ENCODE results near the gene ZNF554. TPM values are rescaled to one million over a fixed set of nuclear protein-coding genes. Genes with fewer than 3 reads are reported as not detected.

ZNF554 gene
- total RNA-seq, 1 donor: 4.8 TPM

- DNase-seq (ENCODE audit: low read depth in 2 of 3, low spot score in 2 of 3): no peak
Measured at GRCh38 chr19:2806736-2807378, 12.8 kb upstream of the ZNF554 start.

GRCh38 chr19:2807379-2808128, 12.1 kb upstream of the ZNF554 start:
- no peak for DNase-seq (ENCODE audit: low read depth in 2 of 3, low spot score in 2 of 3)

DNA sequence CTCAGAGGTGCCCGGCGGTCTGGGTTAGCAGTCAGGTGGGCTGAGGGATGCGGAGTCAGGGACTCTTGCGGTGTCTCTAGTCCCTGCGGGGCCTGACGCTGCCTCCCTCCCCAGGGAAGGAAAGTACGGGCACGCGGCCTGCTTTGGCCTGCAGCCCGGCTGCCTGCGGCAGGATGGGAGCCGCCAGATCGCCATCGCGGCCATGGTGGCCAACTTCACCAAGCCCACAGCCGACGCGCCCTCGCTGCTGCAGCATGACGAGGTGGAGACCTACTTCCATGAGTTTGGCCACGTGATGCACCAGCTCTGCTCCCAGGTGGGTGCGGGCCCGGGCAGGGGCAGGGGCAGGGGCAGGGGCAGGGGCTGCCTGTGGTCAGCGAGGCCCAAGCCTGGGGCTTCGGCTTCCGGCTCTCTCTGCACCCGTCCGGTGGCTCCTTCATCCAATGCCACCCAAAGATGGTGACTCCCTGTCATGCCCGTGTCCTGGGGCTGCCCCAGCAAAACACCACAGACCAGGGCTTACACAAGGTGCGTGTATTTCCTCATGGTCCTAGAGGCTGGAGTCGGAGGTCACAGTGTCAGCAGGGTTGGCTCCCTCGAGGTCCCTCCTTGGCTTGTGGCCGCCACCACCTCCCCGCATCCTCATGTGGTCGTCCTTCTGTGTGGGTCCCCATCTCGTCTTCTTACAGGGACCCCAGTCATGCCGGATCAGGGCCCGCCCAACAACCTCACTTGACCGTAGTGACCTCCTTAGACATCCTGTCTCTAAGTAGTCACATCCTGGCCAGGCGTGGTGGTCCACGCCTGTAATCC, 11.3 kb upstream of the ZNF554 start:
- DNase-seq (ENCODE audit: low read depth in 2 of 3, low spot score in 2 of 3): no peak

DNA sequence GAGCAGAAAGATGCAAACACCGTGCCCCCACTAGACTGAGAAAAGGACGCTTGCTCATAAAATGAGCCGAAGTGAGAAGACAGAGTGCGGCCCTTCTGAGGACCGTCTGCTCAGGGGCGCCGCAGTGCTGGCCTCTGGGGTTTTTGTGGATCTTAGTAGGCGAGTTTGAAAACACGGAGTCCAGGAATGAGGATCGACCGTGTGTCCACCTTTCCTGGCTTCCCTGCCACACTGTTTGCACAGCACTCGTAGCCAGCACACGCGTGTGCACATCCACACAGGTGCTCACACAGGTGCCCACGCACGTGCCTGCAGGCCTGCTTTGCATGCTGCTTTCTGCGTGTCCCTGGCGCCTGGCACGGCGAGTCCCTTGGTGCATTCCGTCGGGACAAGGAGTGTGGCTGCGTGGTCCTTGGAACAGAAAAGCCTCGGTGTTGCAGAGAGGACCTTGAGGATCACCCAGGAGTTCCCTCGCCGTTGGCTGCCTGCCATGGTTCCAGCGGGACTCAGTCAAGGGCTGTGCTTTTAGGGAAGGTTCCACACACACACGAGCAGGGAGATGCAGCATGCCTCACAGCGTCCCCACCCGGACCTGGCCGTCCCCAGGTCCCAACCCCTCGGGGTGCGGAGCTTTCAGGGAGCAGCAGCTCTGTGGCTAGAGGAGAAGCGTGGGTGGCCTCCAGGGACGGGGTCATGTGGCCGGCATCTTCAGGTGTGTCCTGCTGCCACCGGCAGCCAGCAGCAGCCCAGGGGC, 10.1 kb upstream of the ZNF554 start:
- DNase-seq (ENCODE audit: low read depth in 2 of 3, low spot score in 2 of 3): no peak

DNA sequence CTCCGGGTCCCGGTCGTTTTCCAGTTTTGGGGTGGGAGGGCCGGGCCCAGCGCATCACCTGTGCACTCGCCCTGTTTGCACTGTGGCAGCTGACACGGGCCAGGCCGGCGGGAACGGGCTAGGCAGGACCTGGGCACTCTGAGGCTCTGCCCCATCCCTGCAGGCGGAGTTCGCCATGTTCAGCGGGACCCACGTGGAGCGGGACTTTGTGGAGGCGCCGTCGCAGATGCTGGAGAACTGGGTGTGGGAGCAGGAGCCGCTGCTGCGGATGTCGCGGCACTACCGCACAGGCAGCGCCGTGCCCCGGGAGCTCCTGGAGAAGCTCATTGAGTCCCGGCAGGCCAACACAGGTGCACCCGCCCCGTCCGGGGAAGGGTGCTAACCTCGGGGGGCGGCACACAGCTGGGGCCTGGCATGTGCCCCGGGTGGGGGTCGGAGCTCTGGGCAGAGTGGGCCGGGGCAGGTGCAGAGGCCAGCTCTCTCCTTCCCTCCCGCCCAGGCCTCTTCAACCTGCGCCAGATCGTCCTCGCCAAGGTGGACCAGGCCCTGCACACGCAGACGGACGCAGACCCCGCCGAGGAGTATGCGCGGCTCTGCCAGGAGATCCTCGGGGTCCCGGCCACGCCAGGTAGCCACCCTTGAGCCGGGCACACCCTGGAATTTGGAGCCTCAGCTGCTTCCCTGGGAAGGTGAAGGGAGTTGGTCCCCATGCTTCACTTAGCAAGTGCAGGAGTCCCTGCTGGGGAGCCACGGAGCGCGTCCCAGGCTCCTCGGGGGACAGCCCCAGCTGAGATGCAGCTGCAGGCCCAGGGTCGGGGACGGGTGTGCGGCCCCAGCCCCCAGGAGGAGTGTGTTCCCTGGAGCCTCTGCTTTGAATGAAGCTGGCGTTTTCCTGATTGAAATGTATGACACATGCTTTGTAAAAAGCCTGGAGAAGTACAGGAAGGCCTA, 9.3 kb upstream of the ZNF554 start:
- no peak for DNase-seq (ENCODE audit: low read depth in 2 of 3, low spot score in 2 of 3)

- DNase-seq (ENCODE audit: low read depth in 2 of 3, low spot score in 2 of 3): no peak
Measured at GRCh38 chr19:2811221-2811722, 8.4 kb upstream of the ZNF554 start.

- DNase-seq (ENCODE audit: low read depth in 2 of 3, low spot score in 2 of 3): no peak
Measured at GRCh38 chr19:2811735-2812413, 7.8 kb upstream of the ZNF554 start.

DNA sequence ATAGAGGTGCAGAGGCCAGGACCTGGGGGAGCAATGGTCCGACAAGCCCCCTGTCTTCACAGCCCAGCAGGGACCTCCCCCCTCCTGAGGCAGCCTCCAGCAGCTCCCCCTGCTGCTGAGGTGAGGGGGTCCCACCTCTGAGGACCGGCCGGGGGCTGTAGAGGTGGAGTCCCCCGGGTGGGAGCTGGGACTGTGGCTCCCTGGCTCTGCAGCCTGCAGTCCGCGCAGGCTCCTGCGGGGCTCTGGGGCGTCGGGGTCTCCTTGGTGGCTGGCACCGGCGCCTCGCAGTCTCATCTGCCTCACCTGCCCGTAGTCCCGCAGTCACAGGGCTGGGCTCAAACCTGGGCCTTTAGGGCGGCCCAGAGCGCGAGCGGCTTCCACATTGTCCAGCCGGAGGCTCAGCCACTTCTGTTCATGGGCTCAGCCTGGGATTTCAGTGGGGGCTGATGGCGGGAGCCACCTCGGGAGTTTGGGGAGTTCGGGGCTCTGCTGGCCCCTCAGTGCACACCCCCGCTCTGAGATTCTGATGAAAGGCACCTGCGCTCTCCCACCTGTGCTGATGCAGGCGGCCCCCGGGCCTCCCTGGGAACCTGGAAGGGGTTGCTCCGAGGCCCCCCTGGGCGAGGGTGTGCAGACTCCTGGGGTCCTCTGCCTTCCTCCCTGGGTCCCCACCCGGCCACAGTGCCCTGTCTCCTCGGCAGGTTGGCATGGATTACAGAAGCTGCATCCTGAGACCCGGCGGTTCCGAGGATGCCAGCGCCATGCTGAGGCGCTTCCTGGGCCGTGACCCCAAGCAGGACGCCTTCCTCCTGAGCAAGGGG, 7.0 kb upstream of the ZNF554 start:
- no peak for DNase-seq (ENCODE audit: low read depth in 2 of 3, low spot score in 2 of 3)

DNA sequence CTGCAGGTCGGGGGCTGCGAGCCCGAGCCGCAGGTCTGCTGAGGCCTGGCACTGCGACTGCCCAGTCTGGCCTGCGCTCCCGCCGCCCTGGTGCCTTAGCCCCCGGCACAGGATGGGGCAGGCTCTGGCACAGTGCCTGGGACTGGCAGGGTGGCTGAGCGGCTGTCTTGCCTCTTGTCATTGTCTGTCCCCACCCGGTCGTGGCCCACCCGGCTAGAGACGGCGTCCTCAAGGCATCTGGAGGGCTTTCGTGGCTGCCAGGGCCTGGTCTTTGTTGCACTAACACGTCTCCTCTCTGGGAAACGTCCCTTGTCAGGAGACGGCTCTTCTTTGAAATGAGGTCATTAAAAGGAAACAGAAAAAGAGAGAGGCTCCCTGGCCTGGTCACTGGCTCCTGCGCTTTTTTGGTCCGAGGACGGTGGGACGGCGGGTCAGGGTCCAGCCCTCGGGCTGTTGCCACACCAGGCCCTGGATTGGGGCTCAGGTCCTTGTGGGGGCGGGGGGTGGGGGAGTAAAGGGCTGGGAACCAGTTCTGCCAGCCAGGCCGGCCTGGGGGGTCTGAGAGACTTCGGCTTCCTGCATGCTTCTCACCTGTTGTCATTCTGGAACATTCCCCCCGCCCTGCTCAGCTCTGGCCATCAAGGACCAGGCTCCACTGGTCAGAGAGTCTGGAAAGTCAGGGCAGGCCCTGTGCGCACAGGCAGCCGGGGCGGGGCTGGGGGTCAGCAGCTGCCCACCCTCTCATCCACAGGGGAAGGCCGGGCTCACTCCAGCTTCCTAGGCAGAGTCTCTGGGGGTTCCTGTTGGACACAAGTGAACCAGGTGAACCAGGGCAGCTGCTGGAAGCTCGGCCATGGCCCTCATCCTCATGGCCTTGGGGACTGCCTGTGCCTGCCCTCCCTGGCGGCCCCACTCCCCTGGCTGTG, 6.2 kb upstream of the ZNF554 start:
- DNase-seq (ENCODE audit: low read depth in 2 of 3, low spot score in 2 of 3): no peak

- DNase-seq (ENCODE audit: low read depth in 2 of 3, low spot score in 2 of 3): no peak
Measured at GRCh38 chr19:2814426-2814825, 5.2 kb upstream of the ZNF554 start.

DNA sequence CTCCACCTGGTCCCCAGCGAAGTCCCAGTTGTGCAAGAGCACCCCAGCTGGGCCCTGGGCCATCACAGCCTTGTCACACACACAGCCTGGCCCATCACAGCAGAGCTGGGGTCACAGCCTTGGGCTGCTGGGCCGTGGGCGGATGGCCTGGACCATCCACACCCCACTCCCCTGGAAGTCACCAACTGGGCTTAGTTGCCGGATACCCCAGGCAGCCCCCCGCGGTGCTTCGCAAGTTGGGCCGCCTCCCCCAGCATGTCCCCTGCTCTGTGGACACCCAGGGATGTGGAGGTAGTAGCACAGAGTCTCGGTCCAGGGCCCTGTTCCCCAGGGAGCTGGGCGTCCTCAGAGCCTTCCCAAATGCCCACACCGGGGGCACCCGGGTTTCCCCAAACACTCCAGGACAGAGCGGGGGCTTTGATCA, 4.5 kb upstream of the ZNF554 start:
- no peak for DNase-seq (ENCODE audit: low read depth in 2 of 3, low spot score in 2 of 3)

DNA sequence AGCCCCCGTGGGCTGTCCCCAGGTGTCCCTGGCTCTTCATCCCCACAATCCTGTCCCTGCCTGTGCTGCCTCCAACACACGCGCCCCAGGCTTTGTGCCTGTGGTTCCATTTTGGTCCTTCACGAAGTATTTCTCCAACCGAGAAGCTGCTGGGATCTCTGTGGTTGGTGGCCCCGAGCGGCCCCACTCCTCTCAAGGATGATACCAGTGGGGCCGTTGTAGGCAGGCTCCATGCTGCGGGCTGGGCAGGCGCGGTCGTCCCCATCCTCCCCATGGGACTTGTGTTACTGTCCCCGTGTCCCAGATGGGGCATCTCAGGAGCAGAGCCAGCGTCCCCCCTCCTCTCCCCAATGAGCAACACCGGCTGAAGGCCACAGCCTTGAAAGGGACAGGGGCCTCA, 3.7 kb upstream of the ZNF554 start:
- DNase-seq (ENCODE audit: low read depth in 2 of 3, low spot score in 2 of 3): no peak

GRCh38 chr19:2816641-2817040, 3.0 kb upstream of the ZNF554 start:
- DNase-seq (ENCODE audit: low read depth in 2 of 3, low spot score in 2 of 3): no peak

- DNase-seq (ENCODE audit: low read depth in 2 of 3, low spot score in 2 of 3): peak in 1 of 3 donors; percentile 26
Measured at GRCh38 chr19:2817237-2817829, 2.3 kb upstream of the ZNF554 start.

GRCh38 chr19:2820112-2820702, 539 bp downstream of the ZNF554 start:
- peak in 1 of 3 donors; percentile 46 for DNase-seq (ENCODE audit: low read depth in 2 of 3, low spot score in 2 of 3)

- no peak for DNase-seq (ENCODE audit: low read depth in 2 of 3, low spot score in 2 of 3)
Measured at GRCh38 chr19:2822846-2823245, 3.2 kb downstream of the ZNF554 start.

All from hematopoietic multipotent progenitor cell (in vitro differentiated cells).